ENCODE measurements around the gene KLHL14.

KLHL14 gene

DNA sequence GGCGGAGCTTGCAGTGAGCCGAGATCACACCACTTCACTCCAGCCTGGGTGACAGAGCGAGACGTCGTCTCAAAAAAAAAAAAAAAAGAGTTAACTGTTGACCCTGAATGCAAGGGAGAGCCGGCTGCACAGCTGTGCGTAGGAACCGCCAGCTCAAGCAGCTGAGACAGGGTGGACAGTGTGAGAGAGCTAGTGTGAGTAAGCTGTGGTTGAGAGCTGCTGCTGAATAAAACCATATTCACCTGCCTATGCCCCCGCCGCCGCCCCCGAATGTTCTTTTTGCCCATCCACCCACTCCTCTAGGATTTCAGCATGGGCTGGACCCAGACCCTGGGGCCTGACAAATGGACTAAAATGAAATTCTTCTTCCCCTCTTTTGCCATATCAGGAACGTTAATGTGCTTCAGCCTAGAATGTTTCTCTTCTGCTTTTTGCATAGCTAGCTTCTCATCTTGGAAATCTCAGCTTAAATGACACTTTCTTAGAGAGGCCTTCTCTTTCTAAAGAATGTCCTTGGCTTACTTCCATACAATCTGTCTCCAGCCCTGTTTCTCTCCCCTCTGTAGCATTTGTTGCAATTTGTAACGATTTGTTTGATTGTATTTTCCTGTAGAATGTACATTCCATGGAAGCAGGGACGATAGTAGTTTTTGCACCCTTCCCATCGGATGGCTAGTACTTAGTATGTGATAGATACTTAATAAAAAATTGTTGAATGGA lies 142.7 kb downstream of the KLHL14 start:
- DNase-seq: no peak

DNA sequence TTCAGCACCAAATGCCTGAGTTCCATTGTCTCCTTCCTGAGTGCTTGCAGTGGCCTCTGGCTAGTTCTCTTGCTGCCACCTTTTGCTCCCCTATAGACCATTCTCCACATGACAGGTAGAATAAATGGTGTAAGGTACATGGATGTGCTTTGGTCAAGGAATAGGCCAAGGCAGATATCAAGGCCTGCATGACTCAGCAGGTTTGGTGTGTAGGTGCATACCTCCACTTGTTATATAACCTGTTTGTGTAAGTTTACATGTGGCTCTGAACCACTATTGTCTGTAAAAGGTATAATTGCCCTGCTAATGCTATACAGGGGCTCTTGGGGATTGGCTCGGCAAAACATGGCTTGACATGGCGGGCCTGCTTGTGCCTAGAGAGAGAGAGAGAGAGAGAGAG lies 143.5 kb downstream of the KLHL14 start:
- DNase-seq: no peak

DNA sequence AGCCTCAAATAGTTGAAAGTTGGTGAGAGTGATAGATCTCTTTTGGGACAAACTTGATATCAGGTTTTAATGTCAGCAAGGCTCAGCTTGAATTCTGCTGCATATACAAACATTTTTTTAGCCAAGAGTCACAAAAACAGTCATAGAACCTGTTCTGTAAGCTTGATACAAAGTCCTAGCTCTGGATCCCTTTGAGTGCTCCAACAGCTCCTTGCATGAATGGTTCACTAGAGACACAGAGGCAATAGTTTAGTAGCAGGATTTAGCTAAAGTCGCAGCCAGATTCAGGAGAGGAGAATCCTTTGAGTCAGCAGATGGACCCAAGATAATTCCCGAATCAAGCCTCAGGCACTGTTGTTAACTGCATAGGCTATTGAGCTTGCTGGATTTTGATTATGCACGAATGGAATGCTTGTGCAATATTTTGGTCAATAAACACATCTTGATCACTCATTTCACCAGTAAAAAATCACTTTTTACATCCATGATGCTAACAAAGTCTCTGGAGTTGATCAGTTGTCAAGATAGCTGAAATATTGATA lies 148.6 kb downstream of the KLHL14 start:
- no peak for DNase-seq

DNA sequence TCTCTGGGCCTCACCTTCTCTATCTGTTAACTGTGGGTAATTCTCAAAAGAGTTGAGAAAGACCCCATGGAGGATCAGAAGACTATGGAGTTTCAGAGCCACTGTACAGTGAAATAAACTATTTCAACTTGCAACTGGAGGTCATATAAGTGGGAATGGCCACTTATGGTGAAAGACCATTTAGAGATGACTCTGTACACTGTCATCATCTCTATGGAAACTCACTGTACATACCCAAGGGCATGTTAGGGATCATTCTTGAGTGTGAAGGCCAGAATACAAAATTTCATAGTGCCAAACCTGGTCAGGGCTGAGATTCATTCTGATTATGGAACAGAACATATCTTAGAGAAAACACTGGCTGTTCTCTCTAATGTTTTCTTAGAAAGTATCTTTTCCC lies 149.3 kb downstream of the KLHL14 start:
- DNase-seq: no peak
